Neural progenitor cell (in vitro differentiated cells): ENCODE measurements around the gene LHFPL2. TPM values are rescaled to one million over a fixed set of nuclear protein-coding genes. Genes with fewer than 3 reads are reported as not detected.

ENCODE experiments used
- DNase-seq: peaks from one replicate; pipeline ENCODE4 v3.0.0-alpha.2; 2016; ENCODE audit warnings: low spot score
- H2AFZ ChIP-seq: fragments of 200-600 bp; sonication (generic); replicated peaks from 2 replicates; pipeline ENCODE4 v1.6.1; 2016; ENCODE audit warnings: antibody characterized with exemption
- H3F3A ChIP-seq: fragments of 200-600 bp; sonication (generic); 2 replicates; pipeline ENCODE4 v1.6.1; 2016; ENCODE audit warnings: antibody characterized with exemption, low read depth
- H3K27ac ChIP-seq: fragments of 200-600 bp; sonication (generic); 2 replicates; pipeline ENCODE4 v1.5.1; 2016; ENCODE audit warnings: mild to moderate bottlenecking
- H3K27me3 ChIP-seq: fragments of 200-600 bp; sonication (generic); 2 replicates; pipeline ENCODE4 v1.6.1; 2016; ENCODE audit warnings: mild to moderate bottlenecking, moderate library complexity
- H3K36me3 ChIP-seq: fragments of 200-600 bp; sonication (generic); 2 replicates; pipeline ENCODE4 v1.5.1; 2016
- H3K4me1 ChIP-seq: fragments of 200-600 bp; sonication (generic); 2 replicates; pipeline ENCODE4 v1.6.1; 2016; ENCODE audit warnings: mixed run types
- H3K4me2 ChIP-seq: fragments of 200-600 bp; sonication (generic); 2 replicates; pipeline ENCODE4 v1.6.1; 2016
- H3K4me3 ChIP-seq: fragments of 200-600 bp; sonication (generic); 2 replicates; pipeline ENCODE4 v1.5.1; 2016
- H3K79me2 ChIP-seq: fragments of 200-600 bp; sonication (generic); 2 replicates; pipeline ENCODE4 v1.6.1; 2016; ENCODE audit warnings: low read depth
- H3K9ac ChIP-seq: fragments of 200-600 bp; sonication (generic); 2 replicates; pipeline ENCODE4 v1.6.1; 2016
- H3K9me3 ChIP-seq: fragments of 200-600 bp; sonication (generic); 2 replicates; pipeline ENCODE4 v1.5.1; 2016; ENCODE audit warnings: low read depth
- H4K20me1 ChIP-seq: fragments of 200-600 bp; sonication (generic); 2 replicates; pipeline ENCODE4 v1.6.1; 2016; ENCODE audit warnings: low read depth
- H3K27ac Mint-ChIP-seq: 3 replicates; pipeline ENCODE4 v1.8.0; 2021; ENCODE audit warnings: mixed read lengths
- H3K27me3 Mint-ChIP-seq: 2 replicates; pipeline ENCODE4 v1.8.0; 2022; ENCODE audit warnings: low read depth, mild to moderate bottlenecking, inconsistent platforms, moderate library complexity, mixed read lengths; ENCODE audit not compliant: insufficient read depth
- H3K36me3 Mint-ChIP-seq: 3 replicates; pipeline ENCODE4 v1.8.0; 2021; ENCODE audit warnings: mixed read lengths
- H3K4me1 Mint-ChIP-seq: 3 replicates; pipeline ENCODE4 v1.8.0; 2021; ENCODE audit warnings: mixed read lengths
- H3K4me3 Mint-ChIP-seq: 3 replicates; pipeline ENCODE4 v1.8.0; 2021; ENCODE audit warnings: mild to moderate bottlenecking, moderate library complexity, mixed read lengths
- H3K9me3 Mint-ChIP-seq: 3 replicates; pipeline ENCODE4 v1.8.0; 2020; ENCODE audit warnings: mixed read lengths
- CTCF ChIP-seq: fragments of 200-600 bp; sonication (generic); IDR thresholded peaks from 2 replicates; pipeline ENCODE4 v1.5.1; 2017; ENCODE audit warnings: antibody characterized with exemption, mild to moderate bottlenecking
- EZH2 ChIP-seq: fragments of 200-600 bp; sonication (generic); IDR thresholded peaks from 2 replicates; pipeline ENCODE4 v1.6.1; 2017; ENCODE audit warnings: antibody characterized with exemption, mild to moderate bottlenecking, moderate library complexity
- EZH2phosphoT487 ChIP-seq: fragments of 200-600 bp; sonication (generic); IDR thresholded peaks from 2 replicates; pipeline ENCODE4 v1.6.1; 2017; ENCODE audit warnings: antibody characterized with exemption
- total RNA-seq: library from RNA; depleted of rRNA; stranded (reverse); fragments of >200 nt; gene quantifications from 2 replicates; pipeline ENCODE4 v1.2.3, GENCODE V29; 2015; ENCODE audit warnings: low replicate concordance

LHFPL2 gene
- total RNA-seq, 1 donor from 2014 or later: 21.1 TPM

GRCh38 chr5:78537821-78538220 lies 110.8 kb downstream of the LHFPL2 start:
- DNase-seq: peak; percentile 64
- H3K79me2 ChIP-seq: peaks cover 4% of the 10 kb centered on the region
- peaks cover 39% of the 10 kb centered on the region for H3K4me1 Mint-ChIP-seq
- peaks cover 6% of the 10 kb centered on the region for H4K20me1 ChIP-seq
- no peaks in the 10 kb centered on the region for H3K36me3 ChIP-seq
- no peak overlapping the region for H3K9ac ChIP-seq
- H3F3A ChIP-seq: no peaks in the 10 kb centered on the region
- no peaks in the 10 kb centered on the region for H3K27me3 Mint-ChIP-seq
- no peak overlapping the region for H3K4me2 ChIP-seq
- TF ChIP-seq EZH2phosphoT487: no peak
- TF ChIP-seq CTCF: peak; percentile 56
- H3K4me1 ChIP-seq: peaks cover 23% of the 10 kb centered on the region
- no peaks in the 10 kb centered on the region for H3K36me3 Mint-ChIP-seq
- no peak overlapping the region for H3K4me3 ChIP-seq
- no peak overlapping the region for H3K27ac ChIP-seq
- no peaks in the 10 kb centered on the region for H3K9me3 ChIP-seq
- no peaks in the 10 kb centered on the region for H3K9me3 Mint-ChIP-seq
- no peak overlapping the region for H2AFZ ChIP-seq
- no peak overlapping the region for H3K27ac Mint-ChIP-seq
- H3K4me3 Mint-ChIP-seq: no peak overlapping the region
- H3K27me3 ChIP-seq: no peaks in the 10 kb centered on the region

GRCh38 chr5:78537411-78537810 lies 111.2 kb downstream of the LHFPL2 start:
- Histone ChIP-seq H3K79me2 (peaks cover 4% of the 10 kb centered on the region), H3K9ac (no peak overlapping the region), H3K4me1 (peaks cover 20% of the 10 kb centered on the region), H3K4me3 (no peak overlapping the region), H3K4me2 (no peak overlapping the region), H2AFZ (no peak overlapping the region), H3K9me3 (no peaks in the 10 kb centered on the region), H3K27ac (no peak overlapping the region), H4K20me1 (peaks cover 6% of the 10 kb centered on the region), H3K36me3 (no peaks in the 10 kb centered on the region), H3K27me3 (no peaks in the 10 kb centered on the region), H3F3A (no peaks in the 10 kb centered on the region)
- TF ChIP-seq EZH2: no peak
- TF ChIP-seq CTCF: no peak
- TF ChIP-seq EZH2phosphoT487: no peak
- Mint-ChIP-seq H3K27ac (no peak overlapping the region), H3K4me1 (peaks cover 35% of the 10 kb centered on the region), H3K4me3 (no peak overlapping the region), H3K36me3 (no peaks in the 10 kb centered on the region), H3K27me3 (no peaks in the 10 kb centered on the region), H3K9me3 (no peaks in the 10 kb centered on the region)
- DNase-seq: no peak

- H3K4me1 ChIP-seq: peaks cover 14% of the 10 kb centered on the region
- peaks cover 4% of the 10 kb centered on the region for H3K79me2 ChIP-seq
- H4K20me1 ChIP-seq: peaks cover 6% of the 10 kb centered on the region
- TF ChIP-seq EZH2: no peak
- no peak for TF ChIP-seq CTCF
- no peak for TF ChIP-seq EZH2phosphoT487
- no peaks in the 10 kb centered on the region for H3K9me3 Mint-ChIP-seq
- DNase-seq: no peak
- H3K36me3 ChIP-seq: no peaks in the 10 kb centered on the region
- no peaks in the 10 kb centered on the region for H3K27me3 ChIP-seq
- H3K4me2 ChIP-seq: no peak overlapping the region
- no peak overlapping the region for H3K4me3 Mint-ChIP-seq
- H3K9ac ChIP-seq: no peak overlapping the region
- no peaks in the 10 kb centered on the region for H3K36me3 Mint-ChIP-seq
- H3K27ac ChIP-seq: no peak overlapping the region
- H3K27ac Mint-ChIP-seq: no peak overlapping the region
- H3K4me3 ChIP-seq: no peak overlapping the region
- no peaks in the 10 kb centered on the region for H3K9me3 ChIP-seq
- H3K4me1 Mint-ChIP-seq: peaks cover 33% of the 10 kb centered on the region
- no peaks in the 10 kb centered on the region for H3K27me3 Mint-ChIP-seq
- no peak overlapping the region for H2AFZ ChIP-seq
- no peaks in the 10 kb centered on the region for H3F3A ChIP-seq
Observed at GRCh38 chr5:78536661-78537196, 111.8 kb downstream of the LHFPL2 start.

GRCh38 chr5:78534905-78535200 lies 113.7 kb downstream of the LHFPL2 start:
- Histone ChIP-seq H3K4me2 (no peak overlapping the region), H3K9ac (no peak overlapping the region), H3K27ac (no peak overlapping the region)

More at GRCh38 chr5:78534905-78535200, 113.7 kb downstream of the LHFPL2 start:
- H3K27ac Mint-ChIP-seq: no peak overlapping the region
- Histone ChIP-seq H3K36me3 (no peaks in the 10 kb centered on the region), H3F3A (no peaks in the 10 kb centered on the region), H4K20me1 (peaks cover 6% of the 10 kb centered on the region), H3K79me2 (peaks cover 4% of the 10 kb centered on the region), H2AFZ (no peak overlapping the region), H3K9me3 (no peaks in the 10 kb centered on the region), H3K27me3 (no peaks in the 10 kb centered on the region), H3K4me3 (no peak overlapping the region), H3K4me1 (no peaks in the 10 kb centered on the region)
- no peaks in the 10 kb centered on the region for H3K36me3 Mint-ChIP-seq
- no peak overlapping the region for H3K4me3 Mint-ChIP-seq
- peaks cover 17% of the 10 kb centered on the region for H3K4me1 Mint-ChIP-seq
- no peaks in the 10 kb centered on the region for H3K9me3 Mint-ChIP-seq
- TF ChIP-seq EZH2: no peak
- TF ChIP-seq EZH2phosphoT487: no peak
- TF ChIP-seq CTCF: no peak
- DNase-seq: no peak
- no peaks in the 10 kb centered on the region for H3K27me3 Mint-ChIP-seq
